GM19324 (cell line): Measurements from ENCODE around the gene HAS3.
"Not testable (repeated sequence)": the region's sequence is repeated elsewhere in the genome, so short reads cannot be mapped to it uniquely, and the experiment has no call there.

ENCODE experiments used
- ATAC-seq: cut with Tn5 transposase; IDR thresholded peaks from one replicate; pipeline ENCODE4 v1.9.1; 2021; ENCODE audit warnings: mild to moderate bottlenecking, moderate library complexity; ENCODE audit not compliant: unreplicated experiment, low FRiP score

Gene HAS3, protein sequence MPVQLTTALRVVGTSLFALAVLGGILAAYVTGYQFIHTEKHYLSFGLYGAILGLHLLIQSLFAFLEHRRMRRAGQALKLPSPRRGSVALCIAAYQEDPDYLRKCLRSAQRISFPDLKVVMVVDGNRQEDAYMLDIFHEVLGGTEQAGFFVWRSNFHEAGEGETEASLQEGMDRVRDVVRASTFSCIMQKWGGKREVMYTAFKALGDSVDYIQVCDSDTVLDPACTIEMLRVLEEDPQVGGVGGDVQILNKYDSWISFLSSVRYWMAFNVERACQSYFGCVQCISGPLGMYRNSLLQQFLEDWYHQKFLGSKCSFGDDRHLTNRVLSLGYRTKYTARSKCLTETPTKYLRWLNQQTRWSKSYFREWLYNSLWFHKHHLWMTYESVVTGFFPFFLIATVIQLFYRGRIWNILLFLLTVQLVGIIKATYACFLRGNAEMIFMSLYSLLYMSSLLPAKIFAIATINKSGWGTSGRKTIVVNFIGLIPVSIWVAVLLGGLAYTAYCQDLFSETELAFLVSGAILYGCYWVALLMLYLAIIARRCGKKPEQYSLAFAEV

DNA sequence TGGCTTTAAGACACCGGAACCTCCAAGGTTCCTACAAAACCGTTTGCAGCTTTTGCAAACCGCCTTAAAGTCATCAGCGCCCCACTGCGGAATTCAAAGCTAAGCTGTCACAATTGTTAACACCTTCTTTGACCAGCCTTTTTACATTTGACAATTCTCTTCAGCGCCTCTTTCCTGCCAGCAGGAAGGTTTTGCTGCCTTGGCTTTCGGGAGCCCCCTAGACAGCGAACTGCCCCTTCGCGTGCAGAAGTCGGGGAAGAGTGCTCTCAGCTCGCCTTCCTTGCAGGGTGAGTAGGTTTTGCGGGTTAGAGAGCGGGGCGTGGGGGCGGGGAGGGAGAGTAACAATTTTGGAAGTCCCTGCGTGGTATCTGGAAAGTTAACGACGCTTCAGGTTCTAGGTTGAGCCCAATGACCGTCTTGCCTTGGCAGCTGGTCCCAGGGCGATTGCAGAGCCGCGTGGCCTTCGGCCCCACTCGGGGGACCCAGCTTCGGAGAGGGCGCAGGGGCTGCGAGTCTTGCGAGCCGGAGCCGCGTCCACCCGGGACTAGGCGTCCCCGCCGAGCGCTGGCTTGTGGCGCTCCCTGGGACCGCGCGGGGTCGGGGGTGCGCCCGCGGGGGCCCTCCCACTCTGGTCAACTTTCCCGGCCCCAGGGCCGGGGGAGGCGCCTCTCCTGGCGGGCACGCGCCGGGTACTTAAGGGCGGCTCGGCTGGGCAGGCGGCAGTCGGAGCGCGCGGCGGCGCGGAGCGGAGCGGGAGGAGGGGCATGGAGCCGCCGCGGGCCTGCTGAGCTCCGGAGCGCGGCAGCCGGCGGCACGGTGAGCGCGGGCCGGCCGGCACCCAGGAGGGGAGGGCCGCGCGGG is at the start of gene HAS3:
HAS3 (plus strand) TSS at position 153 of the 861 bp plus-strand sequence. CDS start 3,743 bp downstream, outside the sequence.
- no peak for ATAC-seq

DNA sequence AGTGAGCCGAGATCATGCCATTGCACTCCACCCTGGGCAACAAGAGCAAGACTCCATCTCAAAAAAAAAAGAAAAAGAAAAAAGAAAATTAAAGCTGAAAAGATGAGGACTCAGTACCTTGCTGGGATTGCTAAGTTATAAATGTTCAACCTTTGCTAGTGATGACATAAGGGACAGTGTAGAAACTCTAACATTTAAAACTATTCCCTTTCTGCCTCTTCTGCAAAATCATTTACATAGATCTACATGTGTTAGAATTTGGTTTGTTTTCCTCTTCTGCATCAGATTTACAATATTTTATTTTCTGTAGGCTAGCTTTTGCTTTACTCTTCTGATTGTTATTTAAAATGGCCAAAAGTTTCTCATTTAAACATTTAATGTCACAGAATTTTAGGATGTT is 49.5 kb upstream of the HAS3 start:
- no peak for ATAC-seq

DNA sequence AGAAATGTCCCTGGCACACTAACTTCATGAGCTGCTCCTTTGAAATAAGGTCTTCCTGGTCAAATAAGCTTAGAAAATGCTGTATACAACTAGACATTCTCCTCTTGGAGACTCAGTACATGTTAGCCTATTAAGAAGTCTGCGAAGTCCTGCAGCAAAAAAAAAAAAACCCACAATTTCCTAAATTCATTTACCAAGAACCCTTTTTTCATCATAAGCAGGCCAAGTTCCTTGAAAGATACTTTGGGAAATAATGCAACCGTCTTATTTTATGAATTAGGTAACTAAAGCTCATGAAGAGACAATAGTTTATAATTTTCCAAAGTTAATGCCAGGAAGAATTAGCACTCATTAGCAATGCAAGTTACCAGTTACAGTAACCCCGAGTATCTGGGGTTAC is 49.0 kb upstream of the HAS3 start:
- no peak for ATAC-seq

DNA sequence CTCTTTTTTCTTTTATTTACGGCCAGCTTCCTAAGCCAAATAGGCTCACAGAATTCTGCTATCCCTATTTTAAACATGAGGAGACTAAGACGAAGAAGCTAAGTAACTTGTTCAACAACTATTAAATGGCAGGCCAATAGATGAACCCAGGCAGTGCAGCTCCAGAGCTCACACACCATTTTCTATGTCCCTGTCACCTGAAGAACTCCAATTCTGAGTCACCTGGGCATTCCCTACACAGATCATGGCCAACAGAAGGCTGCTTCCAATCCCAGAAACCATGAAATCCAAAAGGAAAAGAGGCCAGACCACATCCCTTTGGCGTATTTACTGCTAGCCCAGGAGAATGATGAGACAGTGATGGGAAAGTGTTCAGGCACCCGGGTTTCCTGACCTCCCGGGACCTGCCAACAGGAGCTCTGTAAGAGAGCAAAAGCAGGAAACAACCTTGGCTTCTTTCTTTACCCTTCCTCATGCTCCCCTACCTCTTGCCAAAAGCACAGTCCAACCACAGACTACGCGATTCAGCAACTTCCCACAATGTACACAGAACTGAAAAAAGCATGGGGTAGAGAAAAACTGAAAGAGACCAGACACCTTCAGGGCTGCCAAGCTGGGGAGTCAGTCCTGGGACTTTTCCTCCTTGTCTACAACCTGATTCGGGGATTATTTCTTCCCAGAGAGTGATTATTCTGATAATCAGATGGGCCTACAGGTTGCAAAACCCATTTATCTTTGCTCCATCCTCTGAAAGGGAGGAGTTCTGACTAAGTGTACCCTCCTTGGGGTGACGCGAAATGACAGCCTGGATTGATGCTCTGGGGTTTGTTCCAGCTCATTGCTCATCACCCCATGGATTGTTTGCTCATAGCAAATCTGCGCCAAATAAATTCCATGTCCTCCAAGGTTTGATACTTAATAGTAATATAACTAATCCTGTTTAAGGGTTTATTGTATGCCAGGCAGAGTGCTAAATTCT is 47.8 kb upstream of the HAS3 start:
- no peak for ATAC-seq

DNA sequence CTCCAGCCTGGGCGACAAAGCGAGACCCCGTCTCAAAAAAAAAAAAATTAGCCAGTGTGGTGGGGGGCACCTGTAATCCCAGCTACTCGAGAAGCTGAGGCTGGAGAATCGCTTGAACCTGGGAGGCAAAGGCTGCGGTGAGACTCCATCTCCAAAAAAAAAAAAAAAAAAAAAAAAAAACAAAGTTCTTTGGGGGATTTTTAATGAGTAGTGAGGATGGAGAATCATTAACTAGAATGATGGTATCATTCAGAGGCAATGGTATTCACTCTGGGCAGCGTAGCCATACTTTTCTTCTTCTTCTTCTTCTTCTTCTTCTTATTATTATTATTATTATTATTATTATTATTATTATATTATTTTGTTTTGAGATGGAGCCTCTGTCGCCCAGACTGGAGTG is 42.0 kb upstream of the HAS3 start:
- not testable (repeated sequence) for ATAC-seq

DNA sequence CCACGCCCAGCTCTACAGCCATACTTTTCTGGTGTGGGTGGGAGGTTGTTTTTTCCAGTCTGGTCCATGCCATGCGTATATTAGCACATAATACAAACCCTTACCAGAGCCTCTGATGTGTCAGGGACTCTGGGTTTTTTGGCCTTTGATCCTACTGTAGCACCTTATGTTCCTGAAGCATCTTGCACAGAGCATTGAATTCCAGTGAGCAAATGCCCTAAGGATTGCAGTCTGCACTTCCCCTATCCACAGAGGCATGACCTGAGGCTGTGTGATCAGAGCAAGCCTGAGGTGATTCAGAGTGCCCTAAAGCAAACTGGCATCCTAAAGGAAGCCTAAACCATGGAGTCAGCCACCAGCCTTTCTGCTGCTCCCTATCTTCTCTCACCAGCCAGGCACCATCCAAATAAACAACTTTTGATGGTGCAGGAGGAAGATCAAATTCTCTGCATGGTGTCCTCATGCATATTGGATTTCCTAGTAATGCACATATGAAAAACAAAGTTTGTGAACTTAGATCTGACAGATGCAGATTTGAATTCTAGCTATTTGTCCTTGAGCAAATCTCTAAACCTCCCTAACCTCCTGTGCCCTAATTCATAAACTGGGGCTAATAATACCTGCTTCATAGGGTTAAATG is 41.2 kb upstream of the HAS3 start:
- ATAC-seq = no peak

DNA sequence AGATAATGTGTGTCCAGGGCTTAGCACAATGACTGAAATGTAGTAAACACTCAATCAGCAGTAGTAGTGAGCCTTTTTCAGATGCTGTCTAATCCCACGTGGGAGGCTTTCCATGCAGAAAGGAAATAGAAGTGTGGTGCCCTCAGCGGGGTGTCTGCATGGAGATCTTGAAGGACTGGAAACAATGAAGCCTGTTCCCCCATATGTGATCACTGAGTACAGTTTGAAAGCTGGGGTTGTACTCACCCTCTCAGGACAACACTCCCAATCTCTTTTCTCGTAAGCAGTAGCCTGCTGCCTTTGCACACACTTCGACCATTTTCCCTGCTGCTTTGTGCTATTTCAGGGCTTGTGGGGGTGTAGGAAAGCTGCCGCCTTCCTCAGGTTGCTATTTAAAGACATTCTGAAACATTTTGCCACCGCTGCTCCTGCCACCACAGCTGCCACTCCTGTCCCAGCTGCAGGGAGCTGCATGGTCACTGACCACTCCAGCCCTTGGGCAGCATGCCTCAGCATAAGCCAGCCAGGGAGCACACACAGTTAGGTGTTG is 40.6 kb upstream of the HAS3 start:
- ATAC-seq = no peak

DNA sequence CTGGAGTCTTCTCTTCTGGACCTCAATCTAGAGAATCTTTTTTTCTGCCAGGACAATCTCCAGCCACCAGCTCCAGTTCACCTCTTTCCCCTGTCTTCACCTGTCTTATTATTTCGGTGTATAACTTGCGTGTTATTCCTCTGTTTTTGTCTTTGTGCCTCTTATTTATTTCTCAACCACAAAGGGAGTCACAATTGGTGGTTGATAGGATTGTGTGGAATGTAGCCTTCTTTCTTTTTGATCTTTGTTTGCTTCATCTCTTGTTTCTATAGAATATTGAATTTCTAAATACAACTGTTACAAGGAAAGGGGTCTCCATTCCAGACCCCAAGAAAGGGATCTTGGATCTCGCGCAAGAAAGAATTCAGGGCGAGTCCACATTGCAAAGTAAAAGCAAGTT is 35.9 kb upstream of the HAS3 start:
- no peak for ATAC-seq

DNA sequence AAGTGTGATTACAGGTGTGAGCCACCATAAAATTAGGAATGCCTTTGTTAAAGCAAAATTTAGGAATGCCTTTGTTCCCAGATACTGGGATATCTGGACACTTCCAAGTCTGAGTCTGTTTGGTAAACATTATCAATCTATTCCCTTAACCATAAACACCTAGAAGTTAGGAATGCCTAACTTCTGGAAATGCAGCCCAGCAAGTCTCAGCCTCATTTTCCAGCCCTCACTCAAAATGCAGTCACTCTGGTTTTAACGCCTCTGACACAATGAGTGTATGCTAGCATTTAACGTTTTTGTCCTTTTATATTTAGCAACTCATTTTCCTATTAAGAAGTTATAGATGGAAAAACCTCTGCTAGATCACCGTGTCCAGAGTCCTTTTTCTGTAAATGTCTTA is 34.4 kb upstream of the HAS3 start:
- ATAC-seq = no peak

DNA sequence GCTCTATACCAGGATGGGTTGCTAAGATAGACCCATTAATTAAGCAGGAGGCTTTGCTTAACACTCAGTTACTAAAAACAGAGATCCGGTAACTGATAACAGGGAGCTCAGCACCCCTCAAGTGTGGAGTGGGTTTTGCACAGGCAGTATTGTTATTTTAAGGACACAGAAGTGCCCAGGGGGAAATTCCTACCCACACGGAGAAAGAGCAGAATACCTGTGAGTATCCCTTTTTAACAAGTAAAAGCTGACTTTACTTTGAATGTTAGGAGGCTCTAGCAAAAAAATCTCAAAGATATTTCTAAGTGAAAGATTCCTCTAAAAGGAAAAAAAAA is 32.8 kb upstream of the HAS3 start:
- ATAC-seq = no peak

DNA sequence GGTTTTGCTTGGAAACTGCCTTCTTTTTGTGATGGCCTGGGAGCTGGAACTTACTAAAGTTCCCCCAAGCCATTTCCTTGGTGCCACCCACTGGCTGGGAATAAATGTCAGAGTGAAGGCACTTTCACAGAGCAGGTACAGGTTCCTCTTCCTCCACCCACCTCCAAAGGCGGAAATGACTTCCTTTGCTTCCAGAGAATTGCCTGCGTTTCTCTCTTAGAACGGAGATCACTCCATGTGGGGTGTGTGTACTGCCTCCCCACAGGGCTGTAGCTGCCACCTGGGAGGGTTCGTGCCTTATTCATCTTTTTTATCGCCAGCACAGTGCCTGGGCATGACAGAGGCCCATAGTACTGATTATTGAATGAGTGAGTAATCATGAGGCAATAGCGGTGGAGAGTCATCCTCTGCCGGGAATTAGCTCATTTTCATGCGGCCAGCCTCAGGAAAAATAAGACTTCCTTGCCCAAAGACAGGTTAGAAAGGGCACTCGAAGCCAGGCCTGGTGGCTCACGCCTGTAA is 32.2 kb upstream of the HAS3 start:
- no peak for ATAC-seq

DNA sequence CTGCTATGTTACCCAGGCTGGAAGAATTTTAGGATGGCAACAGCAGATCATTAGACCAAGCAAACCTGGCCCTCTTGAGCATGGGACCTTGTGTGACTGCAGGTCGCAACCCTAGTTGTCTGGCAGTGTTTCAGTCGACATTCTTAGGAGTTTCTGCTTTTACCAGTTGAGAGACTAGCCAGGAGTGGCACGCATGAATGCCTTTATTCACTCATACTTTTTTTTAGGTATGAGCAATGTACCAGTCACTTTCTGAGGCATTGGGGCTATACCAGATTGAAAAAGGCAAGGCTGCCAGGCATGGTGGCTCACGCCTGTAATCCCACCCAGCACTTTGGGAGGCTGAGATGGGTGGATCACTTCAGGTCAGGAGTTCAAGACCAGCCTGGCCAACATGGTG is 28.2 kb upstream of the HAS3 start:
- no peak for ATAC-seq

DNA sequence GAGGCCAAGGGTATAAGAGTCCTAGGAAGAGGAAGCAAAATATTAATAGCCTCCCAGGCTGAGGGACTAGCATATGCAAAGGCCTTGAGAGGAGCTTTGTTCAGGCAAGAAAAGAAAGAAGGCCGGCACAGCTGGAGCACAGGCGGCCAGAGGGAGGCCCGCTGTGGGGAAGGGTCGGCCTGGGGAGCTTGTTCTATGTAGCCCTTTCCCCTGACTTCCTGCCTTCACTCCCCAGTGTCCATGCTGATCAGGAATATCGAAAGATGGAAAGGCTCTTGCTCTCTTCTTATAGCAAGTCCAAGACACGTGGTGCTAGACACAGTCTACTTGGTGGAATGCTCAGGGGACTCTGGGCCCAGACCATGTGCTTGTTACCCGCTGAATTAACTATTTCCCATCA is 27.4 kb upstream of the HAS3 start:
- no peak for ATAC-seq

DNA sequence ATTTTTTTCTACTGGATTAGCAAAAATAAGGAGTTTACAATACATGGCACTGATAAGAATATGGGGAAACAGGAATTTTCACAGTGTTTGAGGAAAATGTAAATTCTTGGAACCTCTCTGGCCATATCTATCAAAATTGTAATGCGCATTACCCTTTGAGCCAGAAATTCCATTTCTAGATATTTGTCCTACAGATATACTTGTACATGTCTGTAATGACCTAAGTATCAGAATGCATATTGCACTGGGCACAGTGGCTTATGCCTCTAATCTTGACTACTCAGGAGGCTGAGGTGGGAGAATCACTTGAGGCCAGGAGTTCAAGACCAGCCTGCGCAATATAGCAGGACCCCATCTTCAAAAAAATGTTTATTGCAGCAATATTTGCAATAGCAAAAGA is 25.8 kb upstream of the HAS3 start:
- no peak for ATAC-seq

DNA sequence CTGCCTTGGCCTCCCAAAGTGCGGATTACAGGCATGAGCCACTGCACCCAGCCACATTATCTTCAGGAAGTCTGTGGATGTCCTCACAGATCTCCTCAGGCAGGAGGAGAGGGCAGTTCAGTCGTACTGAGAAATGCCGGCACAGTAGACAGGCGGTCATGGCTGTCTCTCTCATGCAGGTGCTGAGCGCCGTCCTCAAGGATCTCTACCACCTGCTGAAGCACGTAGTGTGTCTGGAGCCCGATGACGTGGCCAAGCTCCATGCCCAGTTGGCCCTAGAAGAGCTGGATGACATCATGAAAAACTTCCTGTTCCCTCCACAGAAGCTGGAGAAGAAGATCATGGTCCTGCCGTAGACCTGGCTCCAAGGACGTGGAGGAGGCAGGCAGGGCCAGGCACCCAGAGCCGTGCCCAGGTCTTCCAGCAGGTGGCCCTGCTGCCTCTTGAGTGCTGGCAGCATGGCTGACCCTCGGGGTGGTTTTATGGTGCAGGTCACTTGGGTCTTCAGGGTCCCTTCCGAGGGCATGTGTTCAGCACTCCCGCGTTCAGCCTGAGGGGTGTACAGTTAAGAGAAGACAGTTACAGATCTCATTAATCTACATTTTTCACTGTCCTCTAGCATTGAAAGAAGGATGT is 22.0 kb upstream of the HAS3 start:
- no peak for ATAC-seq

DNA sequence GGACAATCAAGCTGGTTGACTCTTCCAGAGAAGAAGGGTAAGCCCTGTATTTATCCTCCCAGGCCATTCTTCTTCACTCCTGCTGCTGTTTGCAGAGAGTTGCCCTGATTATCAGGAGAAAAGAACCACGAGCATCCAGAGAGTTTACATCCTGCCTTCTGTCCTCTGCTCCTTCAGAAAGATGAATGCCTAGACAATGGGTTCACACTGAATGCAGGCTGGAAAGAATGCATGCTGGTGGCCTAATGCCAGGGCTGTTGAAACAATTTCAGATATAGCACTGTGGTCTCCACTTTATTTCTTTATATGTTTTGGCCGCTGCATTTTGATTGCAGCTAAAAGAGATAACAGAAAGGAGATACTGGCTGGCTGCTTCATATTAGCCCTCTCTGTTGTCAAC is 21.2 kb upstream of the HAS3 start:
- no peak for ATAC-seq

DNA sequence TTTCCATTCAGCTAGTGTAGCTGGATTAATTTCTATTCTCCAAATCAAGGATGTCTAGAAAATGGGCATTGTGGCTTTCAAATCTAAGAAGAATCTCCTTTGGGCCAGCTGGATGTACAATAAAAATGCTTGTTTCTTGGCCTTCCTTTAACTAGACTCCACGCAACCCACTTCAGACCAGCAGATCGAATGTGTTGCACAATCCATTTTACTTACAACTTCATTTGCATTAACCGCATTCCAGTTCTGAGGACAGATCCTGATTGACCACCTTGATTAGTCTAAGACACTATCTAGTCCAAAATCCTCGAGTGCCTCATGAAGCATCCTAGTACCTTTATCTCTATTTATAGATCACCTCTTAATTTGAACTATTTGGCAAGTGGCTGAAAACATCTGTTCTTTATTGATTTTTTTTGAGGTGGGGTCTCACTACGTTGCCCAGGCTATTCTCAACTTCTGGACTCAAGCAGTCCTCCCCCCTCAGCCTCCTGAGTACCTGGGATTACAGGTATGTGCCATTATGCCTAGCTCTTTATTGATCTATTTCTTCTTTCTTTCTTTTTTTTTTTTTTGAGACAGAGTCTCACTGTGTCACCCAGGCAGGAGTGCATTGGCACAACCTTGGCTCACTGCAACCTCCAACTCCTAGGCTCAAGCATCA is 20.3 kb upstream of the HAS3 start:
- ATAC-seq = no peak

DNA sequence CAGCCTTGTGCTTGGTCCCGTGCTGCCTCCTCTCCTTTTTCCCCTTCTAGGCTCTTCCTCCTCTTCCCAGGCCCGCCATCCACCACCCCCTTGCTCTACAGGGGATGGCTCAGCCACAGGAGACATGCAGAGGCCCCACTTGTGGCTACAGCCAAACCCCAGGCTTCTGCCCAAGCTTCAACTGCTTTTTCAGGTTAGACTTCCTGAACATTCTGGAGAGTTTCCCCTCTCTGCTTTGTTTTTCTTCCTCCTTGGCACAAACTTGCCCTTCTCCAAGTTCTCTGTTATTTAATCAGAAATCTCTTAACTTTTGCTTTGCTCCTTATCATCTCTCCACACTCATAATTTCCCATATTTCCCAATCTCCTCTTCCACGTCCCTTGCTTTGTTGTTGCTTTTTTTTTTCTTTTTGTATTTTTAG is 18.3 kb upstream of the HAS3 start:
- no peak for ATAC-seq
